GM18520 (cell line): Measurements from ENCODE around the gene SLC12A4.
"Not testable (repeated sequence)": the region's sequence is repeated elsewhere in the genome, so short reads cannot be mapped to it uniquely, and the experiment has no call there.

Experiments
- ATAC-seq: cut with Tn5 transposase; IDR thresholded peaks from one replicate; pipeline ENCODE4 v1.9.1; 2021; ENCODE audit not compliant: unreplicated experiment

The SLC12A4 gene

GRCh38 chr16:67988675-67989074, 20.2 kb upstream of the SLC12A4 start:
- no peak for ATAC-seq

GRCh38 chr16:67987460-67988160, 19.2 kb upstream of the SLC12A4 start:
- no peak for ATAC-seq

GRCh38 chr16:67986949-67987348, 18.5 kb upstream of the SLC12A4 start:
- no peak for ATAC-seq

- ATAC-seq = no peak
Observed at GRCh38 chr16:67982011-67982696, 13.7 kb upstream of the SLC12A4 start.

GRCh38 chr16:67979955-67980678, 11.7 kb upstream of the SLC12A4 start, which contains the start of gene DPEP3:
Gene DPEP3 (minus strand): TSS chr16:67980499. CDS start chr16:67980380, 119 bp downstream.
- no peak for ATAC-seq

DNA sequence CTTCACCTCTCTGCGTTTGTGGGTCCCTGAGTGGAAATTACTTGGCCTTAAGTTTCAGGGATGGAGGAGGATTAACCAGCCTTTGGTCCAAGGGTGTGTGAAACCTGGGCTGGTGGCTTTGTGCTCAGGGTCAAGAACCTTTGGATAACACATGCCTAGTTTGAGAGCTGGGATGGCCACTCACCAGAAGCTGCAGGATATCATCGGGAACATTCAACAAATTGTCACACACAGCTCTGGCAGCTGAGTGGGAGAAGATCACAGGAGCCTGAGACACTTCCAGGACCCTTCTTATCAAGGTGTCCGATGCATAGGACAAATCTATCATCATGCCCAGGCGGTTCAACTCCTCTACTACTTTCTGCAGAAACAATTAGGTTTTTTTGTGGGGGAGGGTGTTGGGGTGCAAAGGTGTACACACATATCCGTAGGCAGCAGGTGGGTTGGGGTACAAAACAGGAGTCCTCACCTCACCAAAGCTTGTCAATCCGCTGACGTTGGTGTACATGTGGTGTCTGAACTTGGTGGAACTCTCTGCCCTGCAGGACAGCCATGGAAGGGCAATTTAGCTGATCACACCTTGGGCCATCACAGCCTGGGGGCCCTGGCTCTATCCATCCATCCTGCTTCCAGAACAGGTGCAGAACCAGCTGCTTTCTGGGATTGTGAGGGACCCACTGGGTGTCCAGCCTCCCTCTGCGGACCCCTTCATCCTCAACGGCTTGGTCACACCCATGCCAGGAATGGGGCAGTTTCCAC, 9.2 kb upstream of the SLC12A4 start:
- ATAC-seq = no peak

DNA sequence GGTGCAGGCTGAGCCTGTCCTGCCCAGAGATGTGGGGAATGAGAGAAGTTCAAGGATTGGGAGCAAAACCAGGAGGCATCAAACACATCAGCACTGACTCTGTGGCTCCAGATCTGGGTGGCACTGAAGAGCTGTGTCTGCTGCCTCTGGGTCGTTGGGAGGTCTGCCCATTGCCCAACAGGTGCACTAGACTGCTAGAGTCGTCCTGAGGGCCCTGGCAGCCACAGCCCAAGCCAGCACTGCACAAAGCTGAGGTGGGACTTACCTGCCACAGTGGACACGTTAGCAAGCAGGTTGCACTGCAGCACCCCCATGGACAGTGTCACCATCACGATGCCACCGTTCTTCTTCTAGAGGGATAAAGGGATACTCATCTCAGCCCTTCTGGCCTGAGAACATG, 8.6 kb upstream of the SLC12A4 start:
- ATAC-seq = no peak

GRCh38 chr16:67976205-67976604, 7.8 kb upstream of the SLC12A4 start:
- ATAC-seq = no peak

DNA sequence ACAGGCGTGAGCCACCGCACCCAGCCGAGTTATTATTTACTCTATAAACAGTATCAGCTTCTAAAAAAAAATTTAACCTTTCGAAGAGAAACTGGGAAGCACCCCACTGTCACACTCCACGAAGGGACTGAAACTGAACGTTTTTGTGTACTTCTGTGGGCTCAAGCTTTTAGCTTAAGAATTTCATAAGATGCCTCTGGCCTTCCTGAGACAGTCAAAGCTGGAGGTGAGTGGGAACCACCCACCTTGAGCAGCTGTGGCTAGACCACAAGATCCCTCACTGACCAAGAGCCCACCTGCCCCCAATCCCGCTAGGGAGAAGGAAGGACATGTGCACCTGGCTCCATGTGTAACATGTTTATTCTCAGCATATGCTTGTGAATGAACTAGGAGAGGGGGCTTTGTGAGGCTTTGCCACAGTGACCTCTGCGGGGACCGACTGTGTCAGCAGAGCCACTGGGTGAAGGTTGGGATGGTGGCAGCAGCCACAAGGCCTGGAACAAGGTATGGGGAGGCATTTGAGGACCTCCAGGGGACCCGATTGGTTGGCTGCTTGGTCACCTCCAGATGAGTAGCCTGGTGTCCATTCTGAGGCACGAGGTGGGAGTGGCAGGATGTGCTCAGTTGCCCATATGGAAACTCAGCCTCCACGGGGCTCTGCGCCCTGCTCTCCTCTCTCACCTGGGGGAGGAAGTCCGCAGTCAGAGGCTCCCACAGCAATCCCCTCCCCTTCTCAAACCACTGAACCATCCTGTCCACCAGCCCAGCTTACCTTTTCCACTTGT, 7.1 kb upstream of the SLC12A4 start:
- ATAC-seq = no peak

DNA sequence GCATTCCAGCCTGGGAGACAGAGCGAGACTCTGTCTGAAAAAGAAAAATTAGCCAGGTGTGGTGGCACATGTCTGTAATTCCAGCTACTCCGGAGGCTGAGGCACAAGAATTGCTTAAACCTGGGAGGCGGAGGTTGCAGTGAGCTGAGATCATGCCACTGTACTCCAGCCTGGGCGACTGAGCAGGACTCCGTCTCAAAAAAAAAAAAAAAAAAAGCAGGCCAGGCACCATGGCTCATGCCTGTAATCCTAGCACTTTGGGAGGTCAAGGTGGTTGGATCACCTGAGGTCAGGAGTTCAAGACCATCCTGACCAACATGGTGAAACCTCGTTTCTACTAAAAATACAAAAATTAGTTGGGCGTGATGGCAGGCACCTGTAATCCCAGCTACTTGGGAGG, 3.8 kb upstream of the SLC12A4 start:
- ATAC-seq = not testable (repeated sequence)

DNA sequence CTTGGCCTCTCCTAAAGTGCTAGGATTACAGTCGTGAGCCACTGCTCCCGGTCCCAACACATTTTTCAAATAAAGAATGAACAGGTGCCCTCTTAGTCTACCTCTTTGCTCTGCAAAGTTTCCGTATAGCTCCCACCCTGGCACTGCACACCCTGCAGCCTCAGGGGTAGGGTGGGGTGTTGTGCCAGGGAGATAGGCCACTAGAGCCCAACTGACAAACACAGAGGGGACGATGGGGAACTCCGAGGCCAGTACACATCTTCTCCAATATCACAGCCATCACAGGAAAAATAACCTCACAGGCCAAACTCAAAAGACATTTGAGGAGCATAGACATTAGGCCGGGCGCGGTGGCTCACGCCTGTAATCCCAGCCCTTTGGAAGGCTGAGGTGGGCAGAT, 2.7 kb upstream of the SLC12A4 start:
- no peak for ATAC-seq

- ATAC-seq = no peak
Observed at GRCh38 chr16:67969254-67970039, 1.0 kb upstream of the SLC12A4 start.

GRCh38 chr16:67967958-67968399, 458 bp downstream of the SLC12A4 start:
- ATAC-seq = peak; percentile 7

- ATAC-seq = no peak
Observed at GRCh38 chr16:67967183-67967957, 1.1 kb downstream of the SLC12A4 start.

DNA sequence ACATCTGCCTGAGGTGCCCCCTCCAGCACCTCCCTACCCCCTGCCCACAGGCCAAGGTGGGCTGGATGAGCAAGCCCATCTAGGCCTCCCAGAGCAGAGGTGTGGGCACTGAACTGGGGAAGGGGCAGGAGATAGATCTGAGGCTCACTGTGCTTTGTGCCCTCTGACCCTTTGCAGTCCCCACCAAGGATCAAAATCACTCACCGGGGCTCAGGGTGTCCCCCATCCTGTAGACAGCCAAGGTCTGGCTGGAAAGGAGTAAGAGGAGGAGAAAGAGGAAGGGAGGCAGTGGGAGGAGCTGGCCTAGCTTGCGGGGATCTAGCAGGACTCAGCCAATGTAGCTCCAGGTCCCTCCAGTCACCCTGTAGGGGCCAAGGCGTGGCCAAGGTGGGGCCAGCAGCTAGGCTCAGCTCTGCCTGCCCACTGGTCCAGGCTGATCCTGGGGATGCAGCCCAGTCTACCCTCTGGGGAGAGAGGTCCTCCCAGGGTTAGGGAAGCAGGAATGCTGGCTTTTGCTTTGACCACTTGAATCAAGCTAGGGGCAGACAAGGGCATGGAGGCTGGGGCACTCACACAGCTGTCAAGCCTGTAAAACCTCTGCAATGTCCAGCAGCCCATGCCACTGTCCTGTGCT, 1.8 kb downstream of the SLC12A4 start:
- ATAC-seq = no peak

GRCh38 chr16:67965668-67966548, 2.5 kb downstream of the SLC12A4 start:
- no peak for ATAC-seq

DNA sequence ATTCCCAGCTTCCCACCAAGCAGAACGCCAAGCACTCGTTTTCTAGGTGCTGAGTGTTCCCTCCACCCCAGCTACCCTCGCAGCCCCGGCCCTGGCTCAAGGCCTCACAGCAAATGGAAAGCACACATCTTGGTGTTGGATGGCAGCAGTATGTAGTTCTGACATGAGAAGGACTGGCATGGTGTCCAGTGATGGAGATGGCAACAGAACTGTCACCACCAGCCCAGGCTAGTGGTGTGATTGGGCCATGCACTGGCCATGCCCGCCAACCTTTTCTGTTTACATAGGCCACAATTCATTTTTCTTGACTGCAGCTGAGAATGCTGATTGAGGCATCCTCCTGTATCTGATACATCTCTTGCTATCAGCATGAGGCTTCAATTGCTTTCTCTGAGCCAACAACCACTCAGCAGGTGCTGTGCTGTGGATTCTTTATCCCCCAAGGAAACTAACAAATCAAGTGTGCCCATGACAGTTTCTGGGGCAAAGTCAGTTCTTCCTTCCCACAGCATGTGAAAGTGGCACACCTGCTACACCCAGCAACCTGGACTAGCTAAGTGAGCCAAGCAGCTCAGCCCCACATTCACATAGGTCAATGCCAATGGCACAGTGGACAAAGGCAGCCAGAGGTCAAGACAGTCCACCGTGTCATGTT, 3.8 kb downstream of the SLC12A4 start:
- ATAC-seq = no peak
